Prostate gland (tissue), 2 donors: ENCODE measurements around the gene COLQ.

Experiments used
- POLR2A ChIP-seq: fragments of 450-650 bp; IDR thresholded peaks from one replicate; pipeline ENCODE4 v1.6.1; 2016; ENCODE audit warnings: antibody characterized with exemption, mild to moderate bottlenecking
- POLR2AphosphoS5 ChIP-seq: sonication (generic); formaldehyde crosslinking; IDR thresholded peaks from one replicate; pipeline ENCODE4 v1.6.1; 2017; ENCODE audit warnings: antibody characterized with exemption
- TF ChIP-seq, protein P1 (sequence below), 4 experiments: fragments of 200-600 bp in 2 of 4; fragments of 450-650 bp in 2 of 4; sonication (generic) in 2 of 4; IDR thresholded peaks; 1 replicate in 3 of 4; 2 replicates in 1 of 4; pipeline ENCODE4 v1.5.1; 2016 to 2019; ENCODE audit warnings: antibody characterized with exemption in 4 of 4, mild to moderate bottlenecking in 2 of 4, moderate library complexity in 2 of 4

DNA sequence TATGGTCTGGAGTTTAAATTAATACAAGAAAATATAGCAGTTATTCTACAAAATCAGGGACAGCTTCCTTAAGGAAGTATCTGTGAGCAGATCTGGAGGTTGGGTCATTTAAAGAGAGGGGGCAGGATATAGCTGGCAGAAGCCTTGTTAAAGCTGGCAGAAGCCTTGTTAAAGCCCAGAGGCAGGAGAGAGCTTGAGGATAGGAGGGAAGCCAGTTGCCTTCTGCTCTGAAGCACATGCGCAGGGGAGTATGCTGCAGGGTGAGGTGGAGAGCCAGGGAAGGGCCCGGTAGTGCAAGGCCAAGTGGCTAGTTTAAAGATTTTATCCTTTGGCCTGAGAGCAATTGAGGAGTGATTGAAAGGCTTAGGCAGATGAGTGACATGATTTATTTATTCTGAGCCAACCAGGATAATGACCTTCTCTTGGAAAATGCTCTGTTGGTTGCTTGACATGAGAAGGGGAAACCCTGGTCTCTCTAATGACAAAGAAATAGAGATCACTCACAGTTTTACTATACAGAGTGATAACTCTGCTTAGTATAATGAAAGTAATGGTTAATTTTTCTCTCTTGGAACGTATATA, 90.2 kb downstream of the COLQ start:
- TF ChIP-seq, protein P1, sequence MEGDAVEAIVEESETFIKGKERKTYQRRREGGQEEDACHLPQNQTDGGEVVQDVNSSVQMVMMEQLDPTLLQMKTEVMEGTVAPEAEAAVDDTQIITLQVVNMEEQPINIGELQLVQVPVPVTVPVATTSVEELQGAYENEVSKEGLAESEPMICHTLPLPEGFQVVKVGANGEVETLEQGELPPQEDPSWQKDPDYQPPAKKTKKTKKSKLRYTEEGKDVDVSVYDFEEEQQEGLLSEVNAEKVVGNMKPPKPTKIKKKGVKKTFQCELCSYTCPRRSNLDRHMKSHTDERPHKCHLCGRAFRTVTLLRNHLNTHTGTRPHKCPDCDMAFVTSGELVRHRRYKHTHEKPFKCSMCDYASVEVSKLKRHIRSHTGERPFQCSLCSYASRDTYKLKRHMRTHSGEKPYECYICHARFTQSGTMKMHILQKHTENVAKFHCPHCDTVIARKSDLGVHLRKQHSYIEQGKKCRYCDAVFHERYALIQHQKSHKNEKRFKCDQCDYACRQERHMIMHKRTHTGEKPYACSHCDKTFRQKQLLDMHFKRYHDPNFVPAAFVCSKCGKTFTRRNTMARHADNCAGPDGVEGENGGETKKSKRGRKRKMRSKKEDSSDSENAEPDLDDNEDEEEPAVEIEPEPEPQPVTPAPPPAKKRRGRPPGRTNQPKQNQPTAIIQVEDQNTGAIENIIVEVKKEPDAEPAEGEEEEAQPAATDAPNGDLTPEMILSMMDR (IDR thresholded peaks at IDR 0.05): no peak
- TF ChIP-seq POLR2AphosphoS5: no peak
- no peak for TF ChIP-seq POLR2A
